Fibroblast of villous mesenchyme (primary cell): ENCODE results near the gene TCEA3. TPM values are rescaled to one million over a fixed set of nuclear protein-coding genes. Genes with fewer than 3 reads are reported as not detected.

Experiments
- DNase-seq: peaks from one replicate; pipeline ENCODE4 v3.0.0-alpha.2; 2010; ENCODE audit warnings: low read depth
- H3K4me3 ChIP-seq: 2 replicates; pipeline ENCODE4 v1.5.1; 2011; ENCODE audit warnings: low read depth, mild to moderate bottlenecking, low read length
- total RNA-seq: library from RNA; depleted of rRNA; stranded (reverse); fragments of >200 nt; gene quantifications from 2 replicates; pipeline ENCODE4 v1.2.3, GENCODE V29; 2012
- TF ChIP-seq, protein P1 (sequence below): IDR thresholded peaks from 2 replicates; pipeline ENCODE4 v1.5.1; 2012; ENCODE audit warnings: low read depth, mild to moderate bottlenecking, low read length; ENCODE audit not compliant: insufficient read depth

The TCEA3 gene
- total RNA-seq, 1 donor, result 8.6 TPM

DNA sequence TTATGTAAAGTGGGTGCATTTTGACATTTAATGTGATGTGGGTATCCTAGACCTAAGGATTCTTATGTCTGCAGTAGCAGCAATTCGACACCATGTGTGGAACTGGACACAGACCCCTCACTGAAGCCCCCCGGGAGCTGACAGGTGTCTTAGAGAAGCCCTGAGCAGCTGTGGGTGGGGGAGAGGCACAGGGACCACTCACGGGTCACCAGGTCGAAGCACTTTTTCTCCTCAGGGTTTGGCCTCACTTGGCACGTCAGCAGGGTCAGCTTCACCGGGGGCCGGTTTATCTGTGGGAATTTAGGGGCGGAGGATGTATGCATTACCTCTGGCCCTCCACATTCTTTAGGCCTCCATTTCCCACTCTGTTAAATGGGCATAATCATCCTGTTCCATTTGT, 14.0 kb upstream of the TCEA3 start:
- TF ChIP-seq, protein P1, sequence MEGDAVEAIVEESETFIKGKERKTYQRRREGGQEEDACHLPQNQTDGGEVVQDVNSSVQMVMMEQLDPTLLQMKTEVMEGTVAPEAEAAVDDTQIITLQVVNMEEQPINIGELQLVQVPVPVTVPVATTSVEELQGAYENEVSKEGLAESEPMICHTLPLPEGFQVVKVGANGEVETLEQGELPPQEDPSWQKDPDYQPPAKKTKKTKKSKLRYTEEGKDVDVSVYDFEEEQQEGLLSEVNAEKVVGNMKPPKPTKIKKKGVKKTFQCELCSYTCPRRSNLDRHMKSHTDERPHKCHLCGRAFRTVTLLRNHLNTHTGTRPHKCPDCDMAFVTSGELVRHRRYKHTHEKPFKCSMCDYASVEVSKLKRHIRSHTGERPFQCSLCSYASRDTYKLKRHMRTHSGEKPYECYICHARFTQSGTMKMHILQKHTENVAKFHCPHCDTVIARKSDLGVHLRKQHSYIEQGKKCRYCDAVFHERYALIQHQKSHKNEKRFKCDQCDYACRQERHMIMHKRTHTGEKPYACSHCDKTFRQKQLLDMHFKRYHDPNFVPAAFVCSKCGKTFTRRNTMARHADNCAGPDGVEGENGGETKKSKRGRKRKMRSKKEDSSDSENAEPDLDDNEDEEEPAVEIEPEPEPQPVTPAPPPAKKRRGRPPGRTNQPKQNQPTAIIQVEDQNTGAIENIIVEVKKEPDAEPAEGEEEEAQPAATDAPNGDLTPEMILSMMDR, result no peak
- no peak for DNase-seq
- H3K4me3 ChIP-seq, result no peak overlapping the region

DNA sequence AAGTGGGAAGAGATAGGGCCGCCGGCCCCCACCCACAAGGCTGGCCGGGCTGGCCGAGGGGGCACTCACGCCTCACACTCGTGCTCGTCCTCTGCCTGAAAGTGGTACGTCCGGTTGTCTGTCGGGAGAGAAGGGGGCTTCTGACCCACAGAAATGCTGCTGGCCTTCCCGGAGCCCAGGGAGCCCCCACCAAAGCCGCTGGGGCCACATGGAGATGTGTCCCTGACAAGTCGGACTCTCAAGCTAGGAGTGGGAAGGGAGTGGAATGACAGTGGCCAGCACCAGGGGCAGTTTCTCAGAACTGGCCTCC, 12.8 kb upstream of the TCEA3 start:
- DNase-seq, result no peak
- H3K4me3 ChIP-seq, result no peak overlapping the region
- TF ChIP-seq, protein P1, result no peak

DNA sequence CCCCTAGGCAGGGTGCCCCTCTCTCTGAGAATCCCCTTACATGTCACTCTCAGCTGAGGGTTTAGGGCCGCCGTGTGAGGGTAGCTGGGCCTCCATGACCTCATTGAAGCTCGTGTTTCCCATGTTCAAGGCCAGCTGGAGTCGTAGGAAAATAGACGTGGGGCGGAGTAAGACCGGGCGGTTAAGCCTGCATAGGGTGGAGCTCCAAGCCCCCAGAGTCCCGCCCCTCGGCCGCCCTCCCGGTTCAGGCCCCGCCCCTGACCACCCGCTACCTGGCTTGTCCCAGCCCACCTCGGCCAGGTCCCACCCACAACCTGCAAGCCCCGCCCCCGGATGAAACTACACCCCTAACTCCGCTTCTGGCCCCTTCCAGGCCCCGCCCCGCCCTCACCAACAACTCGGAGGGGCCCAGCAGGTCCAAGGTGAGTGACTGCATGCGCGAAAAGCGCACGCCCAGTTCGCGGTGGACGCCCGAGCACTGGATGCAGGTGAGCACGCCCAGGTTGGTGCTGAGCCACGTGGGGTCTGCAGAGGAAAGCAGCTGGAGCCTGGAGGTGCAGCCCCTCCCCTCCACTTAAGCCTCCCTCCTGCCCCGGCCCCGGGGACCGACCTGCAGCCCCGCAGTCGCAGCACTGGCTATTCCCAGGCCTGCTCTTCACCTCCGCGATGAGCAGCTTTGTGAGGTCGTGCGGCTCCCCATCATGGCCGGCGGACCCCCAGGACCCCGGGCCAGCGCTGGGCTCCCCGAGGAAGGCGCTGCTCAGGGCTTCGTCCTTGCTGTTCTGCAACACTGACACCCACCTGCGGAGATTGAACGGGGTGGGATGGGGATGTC, 12.2 kb upstream of the TCEA3 start:
- TF ChIP-seq, protein P1, result no peak
- DNase-seq, result no peak
- no peak overlapping the region for H3K4me3 ChIP-seq

DNA sequence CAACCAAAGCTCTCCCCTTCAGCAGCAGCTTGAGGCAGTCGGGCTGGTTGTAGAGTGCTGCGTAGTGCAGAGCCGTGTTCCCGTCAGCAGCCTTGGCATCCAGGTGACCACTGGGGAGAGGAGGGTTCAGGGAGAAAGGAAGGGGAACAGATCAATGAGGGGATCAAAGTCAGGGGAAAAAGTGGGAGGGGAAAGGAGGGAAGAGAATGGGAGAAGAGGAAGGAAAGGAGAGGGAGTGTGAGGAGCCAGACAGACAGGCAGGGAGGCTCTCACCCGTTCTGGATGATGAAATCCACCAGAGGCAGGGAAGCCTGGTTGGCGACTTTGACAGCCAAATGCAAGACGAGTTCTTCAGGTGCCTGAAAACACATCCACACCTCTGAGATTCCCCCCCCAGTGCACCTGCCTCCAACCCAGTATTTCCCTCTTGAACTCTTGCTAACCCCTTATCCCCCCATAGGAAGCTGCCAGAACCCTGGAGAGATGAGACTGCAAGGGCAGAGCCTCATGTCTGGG, 9.8 kb upstream of the TCEA3 start:
- no peak for DNase-seq
- TF ChIP-seq, protein P1, result no peak
- H3K4me3 ChIP-seq, result no peak overlapping the region

DNA sequence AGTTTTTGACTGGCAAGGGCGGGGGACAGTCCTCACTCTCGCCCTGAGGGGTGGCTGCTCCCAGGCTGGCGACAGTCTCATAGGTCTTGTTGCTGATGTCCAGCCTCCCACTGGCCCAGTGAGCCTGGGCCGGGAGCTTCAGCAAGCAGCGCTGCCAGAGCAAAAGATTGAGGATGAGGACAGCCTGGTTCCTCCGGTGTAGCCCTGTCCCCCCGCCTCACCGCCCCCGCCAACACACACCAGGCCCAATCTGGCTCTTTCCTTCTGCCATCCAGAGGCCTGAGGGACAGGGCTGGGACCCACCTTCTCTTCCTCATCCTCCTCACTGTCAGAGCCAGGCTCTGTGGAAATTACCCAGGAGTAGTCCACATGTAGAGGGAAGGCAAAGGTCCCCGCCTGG, 8.6 kb upstream of the TCEA3 start:
- H3K4me3 ChIP-seq, result no peak overlapping the region
- DNase-seq, result no peak
- TF ChIP-seq, protein P1, result no peak

DNA sequence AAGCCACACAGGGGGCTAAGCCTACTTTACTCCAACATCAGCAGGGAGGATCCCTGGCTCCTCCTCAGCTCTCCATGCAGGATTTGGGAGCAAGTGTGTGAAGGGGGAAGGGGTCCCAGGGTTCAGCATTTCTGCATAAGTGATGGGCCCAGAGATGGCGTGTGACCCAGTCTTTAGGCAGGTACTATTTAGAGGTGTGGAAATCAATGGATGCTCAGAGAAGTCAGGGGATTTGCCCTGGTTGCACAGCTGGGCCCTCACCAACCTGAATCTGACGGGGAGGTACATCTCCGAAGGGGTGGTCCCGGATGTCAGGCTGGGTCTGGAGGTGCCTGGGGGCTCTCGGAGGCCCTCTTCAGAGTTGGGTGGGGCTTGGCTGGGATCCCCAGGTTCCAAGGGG, 6.9 kb upstream of the TCEA3 start:
- no peak overlapping the region for H3K4me3 ChIP-seq
- DNase-seq, result no peak
- TF ChIP-seq, protein P1, result no peak

DNA sequence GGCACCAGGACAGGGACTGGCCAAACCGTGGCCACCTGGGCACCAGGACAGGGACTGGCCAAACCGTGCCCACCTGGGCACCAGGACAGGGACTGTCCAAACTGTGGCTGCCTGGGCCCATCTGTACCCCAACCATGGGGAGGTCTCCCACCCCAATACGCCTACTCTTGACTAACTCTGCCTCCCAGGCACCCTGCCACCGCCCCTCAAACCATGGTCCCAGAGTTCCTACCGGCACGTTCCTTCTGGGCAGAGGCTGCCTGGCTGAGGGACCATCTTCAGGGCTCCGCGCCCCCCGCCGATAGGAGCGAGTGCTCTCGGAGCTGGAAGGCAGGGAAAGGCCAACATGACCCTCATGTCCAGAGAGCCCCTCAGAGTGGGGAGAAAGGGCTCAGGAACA, 6.3 kb upstream of the TCEA3 start:
- no peak for DNase-seq
- TF ChIP-seq, protein P1, result no peak
- no peak overlapping the region for H3K4me3 ChIP-seq
